ENCODE measurements around the gene TOX4.
"Not testable (repeated sequence)": the region's sequence is repeated elsewhere in the genome, so short reads cannot be mapped to it uniquely, and the experiment has no call there.

Gene TOX4

GRCh38 chr14:21533294-21533693 lies 56.3 kb downstream of the TOX4 start:
- no peak for DNase-seq (ENCODE audit: extremely low read depth in 1 of 2, low read depth in 1 of 2)

- no peak for DNase-seq (ENCODE audit: extremely low read depth in 1 of 2, low read depth in 1 of 2)
Measured at GRCh38 chr14:21534576-21534975, 57.6 kb downstream of the TOX4 start.

GRCh38 chr14:21535545-21536417 lies 58.8 kb downstream of the TOX4 start:
- no peak for DNase-seq (ENCODE audit: extremely low read depth in 1 of 2, low read depth in 1 of 2)

- DNase-seq (ENCODE audit: extremely low read depth in 1 of 2, low read depth in 1 of 2), result no peak
Measured at GRCh38 chr14:21536418-21537089, 59.6 kb downstream of the TOX4 start.

- DNase-seq (ENCODE audit: extremely low read depth in 1 of 2, low read depth in 1 of 2), result no peak
Measured at GRCh38 chr14:21537090-21537424, 60.1 kb downstream of the TOX4 start.

- no peak for DNase-seq (ENCODE audit: extremely low read depth in 1 of 2, low read depth in 1 of 2)
Measured at GRCh38 chr14:21539189-21539940, 62.4 kb downstream of the TOX4 start.

GRCh38 chr14:21541413-21542074 lies 64.5 kb downstream of the TOX4 start:
- no peak for DNase-seq (ENCODE audit: extremely low read depth in 1 of 2, low read depth in 1 of 2)

- no peak for DNase-seq (ENCODE audit: extremely low read depth in 1 of 2, low read depth in 1 of 2)
Measured at GRCh38 chr14:21543521-21543960, 66.5 kb downstream of the TOX4 start.

- DNase-seq (ENCODE audit: extremely low read depth in 1 of 2, low read depth in 1 of 2), result no peak
Measured at GRCh38 chr14:21543963-21544362, 67.0 kb downstream of the TOX4 start.

- not testable (repeated sequence) for DNase-seq (ENCODE audit: extremely low read depth in 1 of 2, low read depth in 1 of 2)
Measured at GRCh38 chr14:21544588-21544987, 67.6 kb downstream of the TOX4 start.
